Astrocyte (in vitro differentiated cells and primary cell): ENCODE measurements around the gene PTPRE. TPM values are rescaled to one million over a fixed set of nuclear protein-coding genes. Genes with fewer than 3 reads are reported as not detected.

Experiments
- DNase-seq: peaks from one replicate; pipeline ENCODE4 v3.0.0-alpha.2; 2010; ENCODE audit warnings: low read depth
- FAIRE-seq: peaks from 2 replicates; lab custom pipeline; 2011; peaks lifted over from hg19 to GRCh38; lab: Jason Lieb, UNC
- H2AFZ ChIP-seq: 2 replicates; pipeline ENCODE4 v1.6.0; 2012; ENCODE audit warnings: low read depth, low read length, inconsistent platforms
- H3K27ac ChIP-seq: 2 replicates; pipeline ENCODE4 v1.5.1; 2011; ENCODE audit warnings: low read depth, low read length, inconsistent platforms
- H3K27me3 ChIP-seq: 2 replicates; pipeline ENCODE4 v1.6.0; 2011; ENCODE audit warnings: low read length, inconsistent platforms; ENCODE audit not compliant: insufficient read depth
- H3K36me3 ChIP-seq: 2 replicates; pipeline ENCODE4 v1.5.1; 2011; ENCODE audit warnings: low read length, inconsistent platforms; ENCODE audit not compliant: insufficient read depth
- H3K4me1 ChIP-seq: 2 replicates; pipeline ENCODE4 v1.5.1; 2011; ENCODE audit warnings: low read length, inconsistent platforms; ENCODE audit not compliant: insufficient read depth
- H3K4me2 ChIP-seq: 2 replicates; pipeline ENCODE4 v1.6.0; 2012; ENCODE audit warnings: low read length, inconsistent platforms
- H3K4me3 ChIP-seq: 2 replicates; pipeline ENCODE4 v1.5.1; 2011; ENCODE audit warnings: low read depth, mild to moderate bottlenecking, low read length, inconsistent platforms; ENCODE audit not compliant: insufficient read depth
- H3K79me2 ChIP-seq: 2 replicates; pipeline ENCODE4 v1.6.0; 2012; ENCODE audit warnings: mild to moderate bottlenecking, low read length, inconsistent platforms; ENCODE audit not compliant: insufficient read depth
- H3K9ac ChIP-seq: 2 replicates; pipeline ENCODE4 v1.6.0; 2012; ENCODE audit warnings: mild to moderate bottlenecking, low read length, inconsistent platforms
- H3K9me3 ChIP-seq: 2 replicates; pipeline ENCODE4 v1.5.1; 2012; ENCODE audit warnings: low read depth, mild to moderate bottlenecking, low read length, inconsistent platforms; ENCODE audit not compliant: insufficient read depth
- H4K20me1 ChIP-seq: 2 replicates; pipeline ENCODE4 v1.6.0; 2012; ENCODE audit warnings: low read length, inconsistent platforms; ENCODE audit not compliant: insufficient read depth
- H3K27ac Mint-ChIP-seq: one replicate; pipeline ENCODE4 v1.8.0; 2021; ENCODE audit warnings: mild to moderate bottlenecking, mixed read lengths; ENCODE audit not compliant: unreplicated experiment
- H3K27me3 Mint-ChIP-seq: one replicate; pipeline ENCODE4 v1.8.0; 2021; ENCODE audit warnings: low read depth, mixed read lengths; ENCODE audit not compliant: unreplicated experiment
- H3K36me3 Mint-ChIP-seq: one replicate; pipeline ENCODE4 v1.8.0; 2021; ENCODE audit warnings: low read depth, mixed read lengths; ENCODE audit not compliant: unreplicated experiment
- H3K4me1 Mint-ChIP-seq: one replicate; pipeline ENCODE4 v1.8.0; 2021; ENCODE audit warnings: low read depth, mixed read lengths; ENCODE audit not compliant: unreplicated experiment
- H3K4me3 Mint-ChIP-seq: one replicate; pipeline ENCODE4 v1.8.0; 2021; ENCODE audit warnings: mild to moderate bottlenecking, moderate library complexity, mixed read lengths; ENCODE audit not compliant: unreplicated experiment
- H3K9me3 Mint-ChIP-seq: one replicate; pipeline ENCODE4 v1.8.0; 2021; ENCODE audit warnings: mild to moderate bottlenecking, mixed read lengths; ENCODE audit not compliant: unreplicated experiment
- CTCF ChIP-seq: IDR thresholded peaks from 2 replicates; pipeline ENCODE4 v1.5.1; 2011; ENCODE audit warnings: low read depth, mild to moderate bottlenecking, inconsistent platforms, low read length, moderate library complexity; ENCODE audit not compliant: insufficient read depth
- EZH2 ChIP-seq: IDR thresholded peaks from 2 replicates; pipeline ENCODE4 v1.6.1; 2012; ENCODE audit warnings: mild to moderate bottlenecking, low read length, inconsistent platforms; ENCODE audit not compliant: insufficient read depth
- total RNA-seq: library from RNA; stranded (reverse); gene quantifications from 2 replicates; pipeline ENCODE4 v1.2.1, GENCODE V29; 2021

The PTPRE gene
- total RNA-seq, 1 donor from 2014 or later = 14.1 TPM

- Histone ChIP-seq H3K79me2 (no peaks in the 10 kb centered on the region), H3K4me1 (no peaks in the 10 kb centered on the region), H3K9me3 (no peaks in the 10 kb centered on the region), H3K36me3 (no peaks in the 10 kb centered on the region), H3K27ac (no peak overlapping the region), H3K27me3 (no peaks in the 10 kb centered on the region), H3K9ac (no peak overlapping the region), H3K4me2 (no peak overlapping the region), H3K4me3 (no peak overlapping the region), H4K20me1 (no peaks in the 10 kb centered on the region), H2AFZ (no peak overlapping the region)
- H3K4me3 Mint-ChIP-seq = no peak overlapping the region
- H3K36me3 Mint-ChIP-seq = peaks cover 8% of the 10 kb centered on the region
- H3K4me1 Mint-ChIP-seq = no peaks in the 10 kb centered on the region
- no peaks in the 10 kb centered on the region for H3K9me3 Mint-ChIP-seq
- FAIRE-seq (no peak), DNase-seq (no peak)
- no peaks in the 10 kb centered on the region for H3K27me3 Mint-ChIP-seq
- no peak for TF ChIP-seq CTCF
- no peak for TF ChIP-seq EZH2
- H3K27ac Mint-ChIP-seq = no peak overlapping the region
Measured at GRCh38 chr10:128080641-128081040, 173.7 kb downstream of the PTPRE start.

DNA sequence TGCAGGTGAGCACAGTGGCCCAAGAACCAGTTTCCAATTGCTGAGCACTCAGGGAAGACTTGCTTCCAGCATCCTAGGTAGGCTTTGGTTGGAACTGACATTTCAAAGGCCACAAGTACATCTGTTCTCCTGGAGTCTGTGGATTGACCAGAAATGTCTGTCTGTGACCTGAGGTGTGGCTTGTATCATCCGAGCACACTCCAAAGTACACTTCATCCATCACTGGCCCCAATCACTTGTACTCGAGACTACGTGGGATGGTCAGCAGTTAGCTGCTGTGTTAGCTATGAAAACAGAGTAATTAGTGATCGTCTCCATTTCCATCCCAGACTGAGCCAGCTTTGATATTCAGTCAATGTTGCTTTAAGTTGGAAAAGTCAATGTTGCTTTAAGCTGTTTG lies 174.3 kb downstream of the PTPRE start:
- no peak for TF ChIP-seq CTCF
- no peak for TF ChIP-seq EZH2
- Histone ChIP-seq H3K9me3 (no peaks in the 10 kb centered on the region), H3K4me2 (no peak overlapping the region), H3K27ac (no peak overlapping the region), H3K9ac (no peak overlapping the region), H4K20me1 (no peaks in the 10 kb centered on the region), H2AFZ (no peak overlapping the region), H3K79me2 (no peaks in the 10 kb centered on the region), H3K4me3 (no peak overlapping the region), H3K36me3 (no peaks in the 10 kb centered on the region), H3K4me1 (no peaks in the 10 kb centered on the region), H3K27me3 (no peaks in the 10 kb centered on the region)
- FAIRE-seq (no peak), DNase-seq (no peak)
- H3K27me3 Mint-ChIP-seq = no peaks in the 10 kb centered on the region
- no peak overlapping the region for H3K27ac Mint-ChIP-seq
- H3K4me1 Mint-ChIP-seq = no peaks in the 10 kb centered on the region
- no peaks in the 10 kb centered on the region for H3K9me3 Mint-ChIP-seq
- no peak overlapping the region for H3K4me3 Mint-ChIP-seq
- H3K36me3 Mint-ChIP-seq = peaks cover 6% of the 10 kb centered on the region

DNA sequence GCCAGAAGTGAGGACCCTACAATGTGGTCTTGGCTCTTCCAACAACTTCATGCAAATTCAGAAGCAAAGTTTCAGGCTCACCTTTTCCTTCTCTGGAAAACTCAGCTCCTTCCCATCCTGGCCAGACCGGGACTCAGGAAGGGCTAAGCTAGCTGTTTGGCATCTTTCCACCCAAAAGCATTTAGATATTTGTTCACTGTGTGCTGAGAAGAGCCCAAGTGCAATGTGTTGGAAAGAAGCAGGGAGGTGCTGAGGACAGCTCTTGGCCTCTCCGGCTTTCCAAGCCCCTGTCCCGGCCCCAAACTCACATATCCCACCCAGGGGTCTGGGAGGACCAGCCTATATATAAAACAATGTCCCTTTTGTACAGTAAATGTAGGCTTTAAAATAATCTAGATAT lies 174.8 kb downstream of the PTPRE start:
- Mint-ChIP-seq H3K4me1 (no peaks in the 10 kb centered on the region), H3K27ac (no peak overlapping the region), H3K4me3 (no peak overlapping the region), H3K9me3 (no peaks in the 10 kb centered on the region), H3K36me3 (peaks cover 6% of the 10 kb centered on the region), H3K27me3 (no peaks in the 10 kb centered on the region)
- Histone ChIP-seq H3K9me3 (no peaks in the 10 kb centered on the region), H4K20me1 (no peaks in the 10 kb centered on the region), H3K36me3 (no peaks in the 10 kb centered on the region), H2AFZ (no peak overlapping the region), H3K27ac (no peak overlapping the region), H3K27me3 (no peaks in the 10 kb centered on the region), H3K4me3 (no peak overlapping the region), H3K9ac (no peak overlapping the region), H3K4me1 (no peaks in the 10 kb centered on the region), H3K79me2 (no peaks in the 10 kb centered on the region), H3K4me2 (no peak overlapping the region)
- DNase-seq = no peak
- TF ChIP-seq EZH2 (no peak), CTCF (no peak)
- FAIRE-seq = no peak
